WERI-Rb-1 (cell line): ENCODE measurements around the gene MRPL19.

Experiments used
- DNase-seq: peaks from one replicate; pipeline ENCODE4 v3.0.0-alpha.2; 2020
- H3K27ac ChIP-seq: fragments of 250-450 bp; sonication (Bioruptor Pico); 2 replicates; pipeline ENCODE4 v1.5.1; 2020; ENCODE audit warnings: mild to moderate bottlenecking, moderate library complexity
- H3K27me3 ChIP-seq: fragments of 250-450 bp; sonication (Bioruptor Pico); 2 replicates; pipeline ENCODE4 v1.5.1; 2021; ENCODE audit warnings: mild to moderate bottlenecking, low read depth, moderate library complexity; ENCODE audit not compliant: insufficient read depth, severe bottlenecking
- H3K36me3 ChIP-seq: fragments of 250-450 bp; sonication (Bioruptor Pico); 2 replicates; pipeline ENCODE4 v1.5.1; 2020; ENCODE audit warnings: mild to moderate bottlenecking, moderate library complexity
- H3K4me3 ChIP-seq: 2 replicates; pipeline ENCODE4 v1.5.1; 2011; ENCODE audit warnings: low read depth, mild to moderate bottlenecking, control low read depth, low read length
- H3K9me3 ChIP-seq: fragments of 250-450 bp; sonication (Bioruptor Pico); 2 replicates; pipeline ENCODE4 v1.5.1; 2021; ENCODE audit warnings: mild to moderate bottlenecking, moderate library complexity; ENCODE audit not compliant: severe bottlenecking
- TF ChIP-seq, protein P1 (sequence below): IDR thresholded peaks from 2 replicates; pipeline ENCODE4 v1.5.1; 2011; ENCODE audit warnings: low read depth, mild to moderate bottlenecking, control low read depth, inconsistent platforms, low read length

The MRPL19 gene

DNA sequence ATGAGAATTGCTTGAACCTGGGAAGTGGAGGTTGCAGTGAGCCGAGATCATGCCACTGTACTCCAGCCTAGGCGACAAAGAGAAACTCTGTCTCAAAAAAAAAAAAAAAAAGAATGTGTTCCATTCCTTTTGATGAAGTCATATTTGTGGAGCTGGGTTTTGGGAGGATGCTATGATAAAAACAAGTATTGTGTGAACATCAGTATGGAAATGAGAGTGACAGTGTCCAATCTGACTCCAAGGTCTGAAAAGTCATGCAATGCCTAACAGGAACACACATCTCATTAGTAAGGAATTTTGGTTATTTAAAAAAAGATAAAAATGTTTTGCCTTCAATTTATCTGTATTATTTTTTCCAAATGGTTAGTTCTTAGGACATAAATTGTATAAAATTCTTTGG, 52.3 kb downstream of the MRPL19 start:
- H3K36me3 ChIP-seq: peaks cover 81% of the 10 kb centered on the region
- no peak overlapping the region for H3K27ac ChIP-seq
- H3K4me3 ChIP-seq: no peak overlapping the region
- no peaks in the 10 kb centered on the region for H3K9me3 ChIP-seq
- TF ChIP-seq, protein P1, sequence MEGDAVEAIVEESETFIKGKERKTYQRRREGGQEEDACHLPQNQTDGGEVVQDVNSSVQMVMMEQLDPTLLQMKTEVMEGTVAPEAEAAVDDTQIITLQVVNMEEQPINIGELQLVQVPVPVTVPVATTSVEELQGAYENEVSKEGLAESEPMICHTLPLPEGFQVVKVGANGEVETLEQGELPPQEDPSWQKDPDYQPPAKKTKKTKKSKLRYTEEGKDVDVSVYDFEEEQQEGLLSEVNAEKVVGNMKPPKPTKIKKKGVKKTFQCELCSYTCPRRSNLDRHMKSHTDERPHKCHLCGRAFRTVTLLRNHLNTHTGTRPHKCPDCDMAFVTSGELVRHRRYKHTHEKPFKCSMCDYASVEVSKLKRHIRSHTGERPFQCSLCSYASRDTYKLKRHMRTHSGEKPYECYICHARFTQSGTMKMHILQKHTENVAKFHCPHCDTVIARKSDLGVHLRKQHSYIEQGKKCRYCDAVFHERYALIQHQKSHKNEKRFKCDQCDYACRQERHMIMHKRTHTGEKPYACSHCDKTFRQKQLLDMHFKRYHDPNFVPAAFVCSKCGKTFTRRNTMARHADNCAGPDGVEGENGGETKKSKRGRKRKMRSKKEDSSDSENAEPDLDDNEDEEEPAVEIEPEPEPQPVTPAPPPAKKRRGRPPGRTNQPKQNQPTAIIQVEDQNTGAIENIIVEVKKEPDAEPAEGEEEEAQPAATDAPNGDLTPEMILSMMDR: no peak
- H3K27me3 ChIP-seq: no peaks in the 10 kb centered on the region
- DNase-seq: no peak

DNA sequence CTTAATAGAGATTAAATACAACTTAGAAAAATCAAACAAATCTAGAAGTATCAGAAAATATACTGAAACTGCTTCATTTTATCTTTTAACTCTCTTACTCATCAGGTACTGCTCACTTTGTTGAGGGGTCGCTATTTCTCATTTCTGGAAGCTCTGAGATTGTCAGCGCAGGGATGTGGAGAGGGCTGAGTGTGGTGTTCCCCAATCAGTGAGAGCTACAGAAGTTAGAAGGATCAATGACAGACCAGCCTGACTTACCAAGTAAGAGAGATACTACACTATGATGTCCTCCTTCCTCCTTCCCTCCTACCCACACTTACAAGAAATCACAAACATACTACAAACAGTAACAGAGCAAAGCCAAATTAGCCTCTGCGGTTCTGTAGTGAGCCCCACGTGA, 56.0 kb downstream of the MRPL19 start:
- Histone ChIP-seq H3K4me3 (no peak overlapping the region), H3K36me3 (peaks cover 79% of the 10 kb centered on the region), H3K27me3 (no peaks in the 10 kb centered on the region), H3K27ac (no peak overlapping the region), H3K9me3 (no peaks in the 10 kb centered on the region)
- DNase-seq: no peak
- TF ChIP-seq, protein P1: no peak

DNA sequence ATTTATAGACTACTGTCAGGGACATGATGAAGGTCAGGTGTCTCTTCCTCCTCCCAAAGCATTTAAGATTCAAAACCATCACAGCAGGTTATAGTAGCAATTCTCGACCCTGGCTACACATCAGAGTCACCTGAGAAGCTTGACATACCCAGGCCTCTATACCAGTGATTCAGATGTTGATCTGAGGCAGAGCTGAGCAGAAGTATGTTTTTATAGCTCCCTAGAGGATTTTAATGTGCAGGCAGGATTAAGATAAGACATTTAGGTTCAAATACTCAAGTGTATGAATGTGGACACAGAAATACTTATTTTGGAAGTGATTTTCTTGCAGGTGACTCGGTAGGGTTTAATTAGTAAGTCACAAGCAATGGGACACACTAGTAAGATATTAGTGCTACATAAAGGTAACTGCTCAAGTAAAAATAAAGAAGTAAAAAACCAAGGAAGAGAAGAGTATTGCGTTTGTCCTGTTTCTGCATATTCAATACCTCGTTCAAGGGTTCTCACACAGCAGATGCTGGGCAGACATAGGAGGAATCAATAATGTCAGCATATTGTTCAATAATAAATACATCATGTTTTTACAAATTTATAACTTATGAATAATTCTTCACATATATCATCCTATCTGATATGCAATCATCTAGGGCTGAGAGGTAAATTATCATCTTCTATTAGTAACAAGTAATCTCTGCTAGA, 57.2 kb downstream of the MRPL19 start:
- no peak overlapping the region for H3K4me3 ChIP-seq
- no peak for DNase-seq
- H3K36me3 ChIP-seq: peaks cover 71% of the 10 kb centered on the region
- no peaks in the 10 kb centered on the region for H3K9me3 ChIP-seq
- no peaks in the 10 kb centered on the region for H3K27me3 ChIP-seq
- TF ChIP-seq, protein P1: no peak
- no peak overlapping the region for H3K27ac ChIP-seq

DNA sequence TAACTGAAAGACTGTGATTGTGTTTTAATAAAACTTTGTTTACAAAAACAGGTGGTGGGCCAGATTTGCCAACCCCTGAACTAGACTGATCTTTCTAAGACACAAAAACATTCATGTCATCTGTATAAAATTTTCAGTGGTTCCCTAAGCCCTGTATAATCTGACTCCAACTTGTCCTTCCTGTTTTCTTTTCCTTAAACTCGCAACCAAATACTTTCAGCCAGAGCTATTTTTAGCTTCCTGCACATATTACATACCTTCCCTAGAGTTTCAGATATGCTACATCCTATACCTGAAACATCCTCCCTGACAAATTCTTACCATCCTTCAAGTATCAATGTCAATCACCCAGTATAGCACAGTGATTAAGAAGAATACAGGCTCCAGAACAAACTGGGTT, 59.3 kb downstream of the MRPL19 start:
- Histone ChIP-seq H3K27ac (no peak overlapping the region), H3K36me3 (peaks cover 53% of the 10 kb centered on the region), H3K9me3 (peaks cover under 1% of the 10 kb centered on the region), H3K27me3 (no peaks in the 10 kb centered on the region), H3K4me3 (no peak overlapping the region)
- DNase-seq: no peak
- TF ChIP-seq, protein P1: no peak

DNA sequence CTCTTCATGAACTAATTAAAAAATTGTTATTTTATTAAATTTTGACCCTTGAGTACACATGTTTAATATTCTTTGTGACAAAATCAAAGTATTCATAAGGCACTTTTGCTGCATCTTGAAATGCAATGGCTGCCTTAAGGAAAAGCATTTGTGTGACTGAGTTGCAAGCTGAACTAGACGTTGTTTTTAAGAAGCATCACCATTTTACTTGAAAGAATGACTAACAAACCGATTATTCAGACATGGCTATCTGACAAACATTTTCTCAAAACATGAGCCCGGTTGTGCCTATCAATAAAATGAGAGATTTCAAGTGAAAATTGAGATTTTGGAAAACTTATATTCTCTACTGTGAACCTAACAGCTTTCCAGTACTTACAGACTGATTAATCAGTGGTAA, 61.3 kb downstream of the MRPL19 start:
- Histone ChIP-seq H3K27ac (no peak overlapping the region), H3K9me3 (peaks cover 6% of the 10 kb centered on the region), H3K4me3 (no peak overlapping the region), H3K36me3 (peaks cover 34% of the 10 kb centered on the region), H3K27me3 (no peaks in the 10 kb centered on the region)
- TF ChIP-seq, protein P1: no peak
- no peak for DNase-seq

DNA sequence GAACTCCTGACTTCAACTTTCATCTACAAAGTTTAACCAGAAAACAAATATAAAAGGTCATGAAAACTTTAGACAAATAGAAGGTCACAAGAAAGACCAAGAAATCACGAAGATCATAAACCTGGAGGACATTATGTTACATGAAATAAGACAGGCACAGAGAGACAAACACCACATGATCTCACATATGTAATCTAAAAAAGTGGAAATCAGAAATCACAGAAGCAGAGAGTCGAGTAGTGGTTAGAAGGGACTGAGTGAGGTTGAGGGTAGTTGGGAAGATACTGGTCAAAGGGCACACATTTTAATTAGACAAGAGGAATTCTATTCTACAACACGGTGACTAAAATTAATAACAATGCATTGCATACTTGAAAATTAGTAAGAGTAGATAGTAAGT, 62.7 kb downstream of the MRPL19 start:
- Histone ChIP-seq H3K36me3 (peaks cover 21% of the 10 kb centered on the region), H3K27me3 (no peaks in the 10 kb centered on the region), H3K27ac (no peak overlapping the region), H3K9me3 (peaks cover 6% of the 10 kb centered on the region), H3K4me3 (peak overlapping the region; percentile 50)
- TF ChIP-seq, protein P1: no peak
- no peak for DNase-seq
